Left renal pelvis (tissue), 4 donors: Measurements from ENCODE around the gene ARHGAP20. TPM values are rescaled to one million over a fixed set of nuclear protein-coding genes. Genes with fewer than 3 reads are reported as not detected.

ENCODE experiments used
- DNase-seq, 4 donors: peaks; one replicate each; pipeline ENCODE4 v3.0.0-alpha.2; 2013; ENCODE audit warnings: low read depth in 4 of 4, low spot score in 3 of 4
- polyA plus RNA-seq, 4 donors: library from polyadenylated mRNA; unstranded; fragments of 120-200 nt; gene quantifications; one replicate each; pipeline ENCODE4 v1.2.1, GENCODE V29; 2013; ENCODE audit not compliant: insufficient read length in 4 of 4

ARHGAP20 gene
- polyA plus RNA-seq, 4 donors, result 4.4 to 24.9 (median 6.3) TPM

GRCh38 chr11:110614031-110614430 lies 98.2 kb downstream of the ARHGAP20 start:
- no peak for DNase-seq

DNA sequence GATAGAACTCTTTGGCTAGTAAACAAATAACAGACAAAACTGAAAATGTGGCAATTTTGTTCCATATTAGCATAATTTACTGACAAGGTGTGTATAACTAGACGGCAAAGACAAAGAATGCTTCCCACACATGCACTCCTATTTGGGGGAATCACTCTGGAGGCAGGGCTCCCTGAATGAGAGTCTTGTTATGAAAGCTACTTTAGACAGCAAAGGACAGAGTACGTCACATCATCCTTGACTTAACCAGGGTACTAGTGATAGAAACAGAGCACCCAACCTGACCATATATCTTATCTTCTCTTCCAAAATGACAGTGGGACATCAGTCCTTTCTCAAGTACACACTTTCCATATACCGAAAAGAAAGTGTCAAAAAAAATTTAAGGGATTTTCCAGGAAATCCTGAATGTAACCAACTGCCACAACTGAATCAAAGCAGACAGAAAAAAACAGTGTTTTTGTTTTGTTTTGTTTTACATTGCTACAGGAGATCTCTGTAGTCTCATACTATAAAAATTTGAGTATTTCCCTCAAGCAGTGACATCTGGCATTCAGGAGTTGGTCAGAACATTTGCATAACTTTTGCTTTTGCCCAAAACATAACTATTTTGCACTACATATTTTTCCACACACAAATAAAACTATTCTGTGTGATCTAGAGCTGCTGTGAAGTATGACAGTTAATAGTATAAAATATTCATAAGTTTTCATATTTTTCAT lies 98.9 kb downstream of the ARHGAP20 start:
- DNase-seq, result no peak

- DNase-seq, result no peak
These were observed 105.8 kb downstream of the ARHGAP20 start for GRCh38 chr11:110606415-110606814.

- DNase-seq, result no peak
These were observed 110.3 kb downstream of the ARHGAP20 start for GRCh38 chr11:110601936-110602335.

DNA sequence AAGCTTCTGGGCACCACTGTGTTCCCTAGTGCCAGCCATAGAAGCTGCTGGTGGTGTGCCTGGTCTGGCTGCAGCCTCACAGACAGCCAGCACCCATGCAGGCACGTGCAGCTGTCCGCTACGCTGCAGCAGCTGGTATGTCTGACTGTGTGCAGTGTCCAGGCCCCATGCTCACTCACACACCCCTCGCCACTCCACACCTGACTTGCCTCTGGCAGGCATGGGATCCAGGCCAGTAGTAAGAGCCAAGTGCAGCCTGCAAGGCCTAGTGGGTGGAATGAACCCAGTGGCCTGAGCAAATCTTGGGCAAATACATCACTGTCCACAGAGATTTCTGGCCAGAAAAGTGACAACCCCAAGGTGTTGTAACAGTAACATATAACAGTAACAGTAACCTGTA lies 111.9 kb downstream of the ARHGAP20 start:
- DNase-seq, result no peak

DNA sequence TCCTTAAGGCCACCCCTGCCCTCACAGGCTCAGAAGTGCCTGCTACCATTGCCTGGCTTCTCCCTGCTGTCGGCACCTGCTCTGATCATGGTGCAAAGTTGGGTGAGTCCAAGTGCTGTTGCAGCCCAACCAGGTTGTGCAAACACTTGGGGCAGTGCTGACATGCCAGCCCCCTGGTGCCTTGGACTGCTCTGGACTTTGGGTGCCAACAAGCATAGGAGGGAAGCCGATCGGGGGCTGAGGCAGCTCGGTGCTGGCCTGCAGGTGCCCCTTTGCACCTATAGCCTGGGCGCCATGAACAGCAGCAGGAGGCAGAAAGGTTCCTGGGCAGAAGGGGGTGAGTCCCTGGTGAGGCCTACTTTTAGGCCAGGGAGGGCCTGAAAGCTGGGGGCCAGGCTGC lies 113.0 kb downstream of the ARHGAP20 start:
- DNase-seq, result no peak

DNA sequence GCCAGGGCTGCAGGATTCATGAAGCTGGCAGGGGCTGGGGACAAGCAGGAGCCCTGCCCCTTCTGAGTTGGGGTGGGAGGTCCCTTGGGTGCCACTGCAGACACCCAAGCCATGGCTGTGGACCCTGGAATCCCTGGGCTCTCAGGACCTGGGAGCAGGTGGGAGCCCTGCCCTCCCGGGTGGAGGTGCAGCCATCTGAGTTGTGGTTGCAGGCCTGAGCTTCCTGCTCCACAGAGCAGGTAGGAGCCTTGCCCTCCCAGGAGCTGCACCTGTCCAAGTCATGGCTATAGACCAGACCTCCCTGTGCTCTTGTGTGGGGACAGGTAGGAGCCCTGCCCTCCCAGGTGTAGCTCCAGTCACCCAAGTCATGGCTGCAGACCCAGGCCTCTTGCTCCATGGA lies 113.5 kb downstream of the ARHGAP20 start:
- DNase-seq, result no peak

DNA sequence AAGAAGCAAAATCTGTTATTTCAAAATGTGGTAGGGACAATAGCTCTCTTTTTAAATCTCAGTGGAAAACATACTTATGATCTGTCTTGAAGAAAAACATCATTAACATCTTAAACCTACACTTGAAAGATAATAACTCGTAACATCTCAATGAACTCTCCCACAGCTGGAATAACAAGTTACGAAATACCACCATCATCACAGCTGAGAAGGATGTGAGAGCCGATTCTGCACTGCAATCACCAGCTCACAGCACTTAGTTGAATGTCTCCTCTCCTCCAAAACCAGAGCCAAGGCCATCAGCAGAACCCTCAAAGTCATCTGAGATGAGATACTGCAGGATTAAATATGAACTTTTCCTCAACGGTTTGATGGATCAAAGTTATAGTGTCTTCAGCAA lies 124.3 kb downstream of the ARHGAP20 start:
- DNase-seq, result no peak

- DNase-seq, result no peak
These were observed 125.1 kb downstream of the ARHGAP20 start for GRCh38 chr11:110587129-110587528.

GRCh38 chr11:110584150-110584549 lies 128.1 kb downstream of the ARHGAP20 start:
- DNase-seq, result no peak

DNA sequence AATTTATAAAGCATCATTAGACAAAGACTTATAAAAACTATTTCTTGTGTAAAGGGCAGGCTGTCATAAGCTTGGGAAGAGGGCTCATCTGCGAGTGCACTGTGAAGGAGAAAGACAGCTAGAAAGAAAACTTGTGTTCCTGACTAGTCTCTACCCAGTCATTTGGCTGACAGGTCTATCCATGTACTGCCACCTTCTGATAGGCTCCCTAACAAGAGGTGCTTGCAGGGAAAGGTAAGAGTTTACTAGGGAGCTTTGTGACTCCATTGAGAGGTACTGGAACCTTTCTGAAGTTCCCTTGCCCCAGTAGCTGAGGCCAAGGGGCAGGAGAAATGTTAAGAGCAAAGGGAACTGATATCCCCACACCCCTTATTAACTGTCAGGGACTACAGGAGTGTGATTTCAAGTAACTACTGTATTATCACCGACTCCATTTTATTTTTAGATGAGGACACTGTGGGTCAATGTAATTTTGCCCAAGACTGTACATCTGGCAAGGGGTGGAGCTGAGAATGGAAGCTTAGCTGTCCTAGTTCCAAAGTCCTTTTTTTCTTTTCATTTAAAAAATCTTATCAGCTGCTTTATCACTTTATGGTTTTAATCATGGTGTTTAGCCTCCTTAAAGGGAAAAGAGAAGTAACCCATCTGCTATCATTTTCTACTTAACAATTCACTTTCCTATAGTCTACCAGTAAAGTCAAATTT lies 129.4 kb downstream of the ARHGAP20 start:
- DNase-seq, result no peak

DNA sequence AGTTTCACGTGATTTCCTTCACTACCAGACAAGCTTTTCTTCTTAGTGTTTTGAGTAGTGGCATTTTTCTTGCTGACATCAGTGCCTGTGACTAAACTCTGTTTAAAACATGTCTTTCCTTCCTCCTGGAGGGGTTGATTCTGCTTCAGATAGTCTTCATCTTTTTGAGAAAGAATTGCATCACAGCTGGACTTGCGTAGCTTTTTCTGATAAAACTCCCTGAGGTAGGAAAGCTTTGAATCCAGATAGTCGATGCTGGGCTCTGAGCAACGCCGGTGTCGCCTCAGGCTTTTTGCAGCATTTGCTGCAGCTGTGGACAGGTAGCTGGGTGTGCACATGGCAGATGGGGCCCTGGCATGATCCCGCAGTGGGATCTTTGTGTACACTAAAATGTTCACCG lies 131.7 kb downstream of the ARHGAP20 start:
- DNase-seq, result no peak

DNA sequence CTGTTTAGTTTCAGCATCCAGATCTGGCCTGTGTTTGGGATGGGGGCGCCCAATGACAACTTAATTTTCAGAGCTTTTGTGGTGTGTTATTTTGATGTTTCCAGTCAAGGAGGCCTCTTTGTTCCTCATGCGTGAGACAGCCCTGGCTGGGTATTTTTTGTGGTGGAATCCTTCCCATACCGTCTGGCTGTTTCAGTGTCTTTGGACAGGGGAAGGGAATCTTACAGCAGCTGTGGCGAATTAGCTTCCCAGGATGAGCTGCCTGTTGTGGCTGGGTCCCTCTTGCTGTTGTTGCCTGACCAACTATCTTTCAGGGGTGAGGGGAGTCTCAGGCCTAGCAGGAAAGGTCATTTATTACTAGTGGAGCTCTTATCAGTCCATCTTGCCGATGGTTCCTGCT lies 138.8 kb downstream of the ARHGAP20 start:
- DNase-seq, result no peak

DNA sequence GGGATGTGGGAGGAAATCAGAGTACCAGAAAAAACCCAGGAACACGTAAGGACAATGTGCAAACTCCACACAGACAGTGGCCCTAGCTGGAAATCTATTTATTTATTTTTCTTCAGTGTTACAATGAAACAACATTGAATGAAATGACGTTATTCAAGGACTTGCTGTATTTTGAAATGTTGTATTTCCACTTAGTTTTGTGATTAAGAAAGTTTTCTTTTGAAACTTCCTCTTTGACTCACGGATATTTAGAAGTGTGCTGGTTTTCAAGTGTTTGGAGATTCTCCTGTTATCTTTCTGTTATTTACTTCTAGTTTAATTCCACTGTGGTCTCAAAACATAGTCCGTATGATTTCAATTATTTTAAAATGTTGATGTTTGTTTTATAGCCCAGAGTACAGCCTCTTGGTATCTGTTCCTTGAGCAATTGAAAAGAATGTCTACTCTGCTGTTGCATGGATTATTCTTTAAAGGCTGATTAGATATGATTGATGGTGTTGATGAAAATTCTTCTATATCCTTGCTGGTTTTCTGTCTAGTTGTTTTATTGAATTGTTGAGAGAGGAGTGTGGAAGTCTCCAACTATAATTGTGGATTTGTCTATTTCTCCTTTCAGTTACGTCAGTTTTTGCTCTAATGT lies 141.0 kb downstream of the ARHGAP20 start:
- DNase-seq, result no peak

DNA sequence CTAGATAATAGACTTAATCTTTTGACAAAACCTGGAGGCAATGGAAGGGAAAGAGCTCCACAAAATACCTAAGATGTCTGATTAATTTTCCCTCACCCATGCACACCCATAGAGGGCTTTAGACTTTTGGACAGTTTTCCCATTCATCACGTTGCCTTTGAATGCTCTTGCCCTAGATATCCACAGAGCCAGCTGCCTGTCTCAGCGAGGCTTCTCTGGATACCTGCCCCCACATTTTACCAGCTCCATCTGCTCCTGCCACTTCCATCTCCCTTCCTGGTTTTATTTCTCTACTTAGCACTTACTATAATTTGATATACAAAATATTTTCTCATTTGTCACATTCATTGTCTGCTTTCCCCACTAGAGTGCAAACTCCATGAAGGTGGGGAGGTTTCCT lies 145.7 kb downstream of the ARHGAP20 start:
- DNase-seq, result no peak

GRCh38 chr11:110565357-110566336 lies 146.6 kb downstream of the ARHGAP20 start:
- no peak for DNase-seq

- no peak for DNase-seq
These were observed 147.4 kb downstream of the ARHGAP20 start for GRCh38 chr11:110564676-110565356.

- DNase-seq, result no peak
These were observed 167.5 kb downstream of the ARHGAP20 start for GRCh38 chr11:110544779-110545178.

DNA sequence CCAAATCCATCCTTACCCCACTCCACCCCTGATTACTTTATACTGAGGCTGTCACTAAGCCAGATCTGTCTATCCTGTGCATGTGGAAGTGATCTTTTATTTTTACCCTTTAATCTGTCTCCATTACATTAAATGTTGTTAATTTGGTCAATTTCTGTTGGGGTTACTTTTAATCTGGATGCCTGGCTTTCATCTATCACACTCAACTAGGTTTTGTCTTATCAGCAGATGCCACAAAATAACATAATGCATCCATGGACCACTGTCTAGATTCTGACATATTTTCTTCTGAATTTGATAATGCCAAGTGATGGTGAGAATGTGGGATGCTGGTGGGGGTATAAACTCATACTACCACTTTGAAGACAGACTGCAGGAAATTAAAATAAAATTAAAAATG lies 174.1 kb downstream of the ARHGAP20 start:
- no peak for DNase-seq
